Endothelial cell of umbilical vein (primary cell): Measurements from ENCODE around the gene LONP1.

Experiments
- JUN ChIP-seq: IDR thresholded peaks from 2 replicates; pipeline ENCODE4 v1.6.1; 2011; ENCODE audit warnings: borderline replicate concordance, low read depth; ENCODE audit not compliant: insufficient read length, insufficient read depth
- POLR2AphosphoS5 ChIP-seq: IDR thresholded peaks from 2 replicates; pipeline ENCODE4 v1.6.1; 2012; ENCODE audit warnings: low read depth, mild to moderate bottlenecking, control low read depth, low read length, moderate library complexity; ENCODE audit not compliant: insufficient read depth

- TF ChIP-seq JUN = no peak
- TF ChIP-seq POLR2AphosphoS5 = no peak
Measured at GRCh38 chr19:5717215-5717935, 2.6 kb downstream of the LONP1 start.
